Left renal cortex interstitium (tissue), 4 donors: ENCODE results near the gene FADS6. TPM values are rescaled to one million over a fixed set of nuclear protein-coding genes. Genes with fewer than 3 reads are reported as not detected.

Experiments
- DNase-seq, 4 donors: peaks; one replicate each; pipeline ENCODE4 v3.0.0-alpha.2; 2013; ENCODE audit warnings: low read depth in 4 of 4, low spot score in 2 of 4, missing footprints in 1 of 4
- polyA plus RNA-seq, 4 donors: library from polyadenylated mRNA; unstranded; fragments of 120-200 nt; gene quantifications; one replicate each; pipeline ENCODE4 v1.2.1, GENCODE V29; 2013; ENCODE audit not compliant: insufficient read length in 4 of 4

FADS6 gene
- polyA plus RNA-seq, 4 donors, result 0.38 to 0.52 (median 0.47) TPM

DNA sequence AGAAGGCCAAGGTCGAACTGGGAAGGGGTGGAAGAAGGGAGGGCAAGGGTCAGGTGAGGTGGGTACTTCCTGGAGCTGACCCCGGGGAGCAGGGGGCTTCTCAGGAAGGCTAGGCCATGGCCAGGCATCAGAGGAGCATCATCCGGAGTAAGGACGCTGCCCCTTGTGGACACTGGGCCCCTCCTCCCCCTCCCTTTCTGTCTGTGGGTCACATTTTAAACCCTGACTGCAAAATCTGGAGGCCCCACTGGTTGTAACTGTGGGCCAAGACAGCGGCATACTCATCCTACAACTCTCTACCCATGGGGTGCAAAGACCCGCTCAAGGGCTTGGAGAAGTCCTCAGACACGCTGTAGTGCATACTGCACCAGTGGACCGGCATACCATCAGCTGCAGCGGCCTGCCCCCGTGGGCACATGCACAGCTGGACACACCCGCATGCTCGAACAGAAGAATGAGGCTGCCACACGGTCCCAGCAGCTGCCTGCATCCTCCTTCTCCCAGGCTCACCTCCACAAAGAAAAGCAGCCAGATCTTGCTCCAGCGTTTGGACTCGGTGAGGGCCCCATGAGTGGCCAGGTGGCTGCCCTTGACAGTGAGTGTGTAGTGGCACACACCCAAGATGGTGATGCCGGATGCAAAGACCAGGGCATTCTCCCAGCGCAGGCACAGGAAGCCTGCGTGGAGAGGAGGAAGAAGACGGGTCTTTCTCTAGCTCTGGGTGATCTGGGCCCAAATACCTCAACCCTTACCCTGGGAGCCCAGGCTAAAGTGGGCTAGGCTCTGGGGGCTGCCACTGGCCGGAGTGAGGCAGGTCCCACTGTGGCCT, 1.2 kb downstream of the FADS6 start:
- no peak for DNase-seq

DNA sequence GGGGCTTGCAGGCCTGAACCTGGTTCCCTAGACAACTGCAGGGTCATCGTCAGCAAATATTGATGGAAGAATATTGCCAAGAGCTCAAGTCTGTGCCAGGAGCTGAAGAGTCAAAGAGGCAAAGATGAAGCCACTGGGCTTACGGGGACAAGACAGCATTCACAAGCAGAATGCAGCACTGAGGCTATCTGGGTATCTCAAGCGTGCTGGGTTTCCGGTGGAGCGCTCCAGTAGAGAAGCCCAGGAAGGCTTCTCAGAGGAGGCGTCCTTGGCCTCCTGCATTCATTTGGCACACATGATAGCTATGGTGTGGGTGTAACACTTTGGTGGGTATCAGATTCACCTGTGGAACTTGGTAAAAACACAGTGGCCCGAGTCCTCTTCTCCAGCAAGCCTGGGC, 2.9 kb downstream of the FADS6 start:
- DNase-seq, result no peak

DNA sequence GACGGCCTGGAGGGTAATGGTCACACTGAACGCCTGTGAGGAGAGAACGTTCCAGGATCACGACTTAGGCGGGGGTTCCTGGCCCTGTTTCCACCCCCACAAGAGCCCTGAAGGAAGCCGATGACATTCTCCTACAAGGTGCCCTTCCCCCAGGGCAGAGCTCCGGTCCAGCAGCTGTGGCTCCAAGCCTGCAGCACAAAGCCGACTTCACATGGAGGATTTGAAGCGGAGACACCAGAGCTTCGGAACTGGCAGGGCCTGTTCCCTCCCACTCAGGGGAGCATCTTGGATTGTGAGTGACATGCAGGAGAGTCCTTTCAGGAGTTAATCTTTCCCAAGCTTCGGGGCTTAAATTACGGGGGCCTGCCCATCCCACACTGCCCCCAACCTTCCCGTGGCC, 5.0 kb downstream of the FADS6 start:
- no peak for DNase-seq

DNA sequence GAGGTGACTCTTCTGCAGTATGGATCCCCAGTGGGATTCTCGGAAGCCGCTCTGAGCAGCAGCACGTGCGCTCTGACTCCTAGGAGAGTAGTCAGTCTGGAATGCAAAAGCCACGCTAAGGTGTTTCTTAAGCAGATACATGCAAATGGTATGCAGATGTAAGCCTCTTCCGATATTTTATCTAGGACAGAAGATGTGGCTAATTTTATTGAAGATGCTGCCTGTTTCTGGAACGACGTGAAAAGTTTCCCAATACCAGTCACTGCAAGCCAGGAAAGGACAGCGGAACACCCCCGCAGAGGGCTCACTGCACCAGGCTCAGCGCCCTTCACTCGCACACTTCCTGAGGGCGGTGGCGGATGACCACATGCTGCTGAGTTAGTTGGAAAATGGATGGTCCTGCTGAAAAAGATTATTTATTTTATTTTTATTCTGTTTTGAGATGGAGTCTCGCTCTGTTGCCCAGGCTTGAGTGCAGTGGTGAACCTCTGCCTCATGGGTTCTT, 10.1 kb downstream of the FADS6 start:
- no peak for DNase-seq

DNA sequence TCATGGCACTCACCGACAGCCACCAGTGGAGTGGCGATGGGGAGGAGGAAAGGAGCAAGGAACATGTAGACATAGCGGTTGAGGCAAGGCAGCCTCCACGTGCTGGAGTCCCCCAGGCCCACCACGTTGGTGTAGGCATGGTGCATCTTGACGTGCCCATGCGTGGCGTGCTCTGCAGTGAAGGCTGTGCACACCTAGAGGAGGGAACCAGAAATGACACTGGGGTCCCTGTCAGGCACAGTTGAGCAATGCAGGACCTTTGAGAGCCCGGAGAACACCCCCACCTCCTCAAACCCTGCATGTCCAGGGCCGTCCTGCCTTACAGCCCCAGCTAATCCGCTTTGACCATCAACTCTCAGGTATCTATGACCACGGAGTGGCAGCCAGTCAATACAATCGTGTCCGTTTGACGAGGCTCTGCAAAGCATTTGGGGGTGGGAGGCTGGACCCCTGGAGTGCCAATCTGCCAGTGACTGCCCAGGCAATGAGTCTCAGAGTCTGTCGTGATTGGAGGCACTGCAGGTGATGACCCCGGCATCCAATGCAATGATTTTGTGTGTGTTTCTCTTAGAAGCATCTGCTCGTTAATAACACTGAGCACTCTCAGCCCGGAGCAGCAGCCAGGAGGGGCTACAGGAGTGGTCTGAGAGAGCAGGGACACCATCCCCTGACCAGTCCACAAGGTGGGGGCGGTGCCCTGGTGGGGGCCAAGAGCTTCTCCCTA, 10.8 kb downstream of the FADS6 start:
- no peak for DNase-seq

DNA sequence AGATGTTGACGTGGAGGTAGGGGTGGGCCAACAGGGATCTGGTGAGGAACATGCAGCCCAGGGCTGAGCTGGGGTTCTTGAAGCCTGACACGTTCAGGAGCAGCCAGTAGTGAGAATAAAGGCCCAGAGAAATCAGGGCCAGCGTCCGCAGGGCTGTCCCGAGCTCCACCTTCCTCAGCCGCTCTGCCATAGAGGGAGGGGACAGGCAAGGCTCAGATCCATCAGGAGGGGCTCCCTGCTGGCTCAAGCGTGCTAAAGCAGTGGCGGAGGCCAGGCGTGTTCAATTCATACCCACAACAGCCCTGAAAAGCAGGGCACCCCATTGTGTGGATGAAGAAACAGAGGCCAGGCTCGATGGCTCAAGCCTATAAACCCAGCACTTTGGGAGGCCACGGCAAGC, 12.4 kb downstream of the FADS6 start:
- no peak for DNase-seq

DNA sequence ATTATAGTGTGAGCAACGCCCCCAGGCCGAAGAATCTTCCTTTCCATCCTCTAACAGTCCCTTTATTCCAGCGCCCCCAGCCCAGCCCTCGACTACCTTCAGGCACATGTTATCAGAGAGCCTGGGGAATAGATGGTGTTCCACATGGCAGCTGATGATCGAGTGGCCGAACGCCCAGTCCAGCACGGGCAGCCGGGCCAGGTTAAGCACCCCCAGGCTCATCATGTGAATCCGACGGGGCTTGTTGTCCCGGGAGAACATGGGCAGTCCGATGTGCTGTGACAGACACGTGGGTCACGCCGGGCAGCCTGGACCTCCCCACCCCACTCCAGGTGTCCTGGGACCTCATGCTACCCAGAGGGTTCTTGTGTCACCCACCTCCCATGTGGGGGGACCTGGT, 14.1 kb downstream of the FADS6 start:
- DNase-seq, result no peak

DNA sequence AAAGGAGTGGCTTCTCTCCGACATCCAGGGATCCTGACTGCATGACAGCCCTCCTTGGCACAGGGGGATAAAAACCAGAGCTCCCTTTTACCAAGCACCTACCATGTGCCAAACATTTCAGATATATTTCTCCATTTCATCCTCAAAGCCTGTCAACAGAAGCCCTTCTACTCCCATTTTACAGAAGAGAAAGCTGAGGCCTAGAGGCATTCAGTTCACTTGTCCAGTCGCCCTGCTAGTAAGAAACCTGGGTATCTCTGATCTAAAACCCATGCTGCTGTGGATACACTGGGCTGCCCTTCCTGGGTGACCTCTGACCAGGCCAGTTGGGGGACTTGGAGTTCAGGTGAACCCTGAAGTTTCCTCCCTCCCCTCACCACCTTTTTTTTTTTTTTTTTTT, 14.8 kb downstream of the FADS6 start:
- DNase-seq, result no peak

DNA sequence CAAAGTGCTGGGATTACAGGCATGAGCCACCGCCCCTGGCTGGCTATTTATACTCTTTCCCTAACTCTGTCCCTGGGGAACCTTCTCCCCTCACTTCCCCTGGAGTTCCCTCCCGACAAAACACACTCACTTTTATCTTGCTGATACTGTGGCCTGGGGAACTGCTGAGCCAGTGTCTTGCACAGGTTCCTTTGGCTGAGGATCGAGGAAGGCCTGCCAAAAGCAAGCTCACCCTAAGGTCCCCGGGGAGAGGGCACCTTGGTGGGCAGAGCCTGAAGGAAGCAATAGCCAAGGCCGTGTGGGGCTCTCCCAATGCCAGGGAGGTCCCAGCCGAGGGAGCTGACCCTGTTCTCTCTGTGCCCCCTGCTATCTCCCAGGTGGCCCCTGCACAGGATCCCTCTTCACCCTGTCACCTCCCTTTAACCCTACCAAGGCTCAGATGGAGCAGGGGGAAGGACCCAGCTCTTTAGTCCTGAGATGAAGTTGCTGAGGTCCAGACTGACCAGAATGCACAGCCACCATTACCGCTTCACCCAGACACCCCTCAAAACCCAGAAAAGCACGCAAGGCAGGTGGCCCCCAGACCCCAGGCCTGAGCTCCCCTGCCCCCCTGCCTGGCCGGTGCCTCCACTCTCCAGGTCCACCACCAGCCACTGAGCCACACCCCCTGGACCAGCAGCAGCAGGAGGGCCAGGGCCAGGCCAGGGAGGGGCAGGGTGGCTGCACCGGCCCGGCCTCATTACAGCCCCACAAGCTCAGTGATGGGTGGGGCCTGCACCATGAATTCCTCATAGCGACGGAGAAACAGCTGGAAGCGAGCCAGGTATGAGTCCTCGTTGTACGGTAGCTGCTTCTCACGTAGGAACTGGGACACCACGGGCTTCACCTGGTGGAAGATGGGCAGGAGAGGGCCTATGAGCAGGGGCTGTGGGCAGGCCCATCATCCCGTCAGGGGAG, 15.6 kb downstream of the FADS6 start:
- no peak for DNase-seq

DNA sequence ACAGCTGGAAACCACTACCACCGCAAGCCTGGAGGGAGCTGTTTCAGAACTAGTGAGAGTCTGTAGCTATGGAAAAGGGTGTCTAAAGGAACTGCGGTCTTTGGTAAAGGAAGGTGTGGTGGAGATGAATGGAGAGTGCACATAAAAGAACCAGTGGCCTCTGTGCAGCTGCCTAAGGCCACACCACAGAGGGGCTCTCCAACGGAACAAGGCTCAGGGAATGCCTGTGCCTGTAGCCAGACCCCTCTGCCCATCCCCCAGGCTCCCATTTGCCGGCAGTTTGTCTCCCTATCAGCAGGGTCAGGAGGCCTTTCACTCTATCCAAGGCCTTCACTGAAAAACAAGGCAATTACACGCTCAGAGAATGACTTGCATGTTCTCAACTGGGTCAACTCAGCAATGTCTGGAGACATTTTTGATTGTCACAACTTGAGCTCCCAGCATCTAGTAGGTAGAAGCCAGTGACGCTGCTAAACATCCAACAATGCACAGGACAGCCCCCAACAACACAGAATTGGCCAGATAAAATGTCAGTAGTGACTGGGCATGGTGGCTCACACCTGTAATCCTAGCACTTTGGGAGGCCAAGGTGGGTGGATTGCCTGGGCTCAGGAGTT, 17.3 kb downstream of the FADS6 start:
- DNase-seq, result no peak

DNA sequence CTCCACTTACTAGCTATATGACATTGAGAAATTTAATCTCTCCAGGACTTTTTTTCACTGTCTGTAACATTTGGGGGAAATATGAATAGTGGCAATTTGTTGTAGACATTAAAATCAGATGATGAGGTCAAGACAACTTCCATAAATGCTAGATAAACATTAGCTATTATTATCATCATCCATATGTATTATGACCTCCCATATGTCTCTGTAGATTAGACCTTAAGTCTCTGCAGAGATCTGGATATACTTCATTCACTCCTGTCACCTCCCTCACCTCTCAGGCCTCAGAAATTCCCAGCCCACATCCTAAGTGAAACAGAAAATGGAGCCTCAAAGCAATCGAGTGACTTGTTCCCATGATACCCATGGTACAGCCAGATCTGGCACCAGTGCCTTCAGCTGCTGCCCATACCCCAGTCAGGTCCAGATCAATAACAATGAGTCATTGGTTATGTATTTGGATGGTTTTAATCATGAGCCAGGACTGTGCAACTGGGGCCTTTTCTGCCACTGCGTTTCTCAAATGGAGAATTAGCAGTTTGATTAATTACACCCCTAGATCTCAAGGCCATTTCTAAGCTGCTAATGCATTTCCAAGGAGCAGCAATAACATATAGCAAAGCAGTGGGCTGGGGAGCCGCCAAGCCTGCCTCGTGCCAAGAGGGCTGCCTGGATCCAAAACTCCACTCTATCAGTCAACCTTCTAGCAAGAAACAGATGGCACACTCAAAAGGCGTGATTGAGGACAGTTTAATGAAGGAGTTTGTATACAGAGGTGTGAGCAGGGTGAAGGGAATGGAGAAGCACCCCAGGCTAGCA, 18.1 kb downstream of the FADS6 start:
- DNase-seq, result no peak

DNA sequence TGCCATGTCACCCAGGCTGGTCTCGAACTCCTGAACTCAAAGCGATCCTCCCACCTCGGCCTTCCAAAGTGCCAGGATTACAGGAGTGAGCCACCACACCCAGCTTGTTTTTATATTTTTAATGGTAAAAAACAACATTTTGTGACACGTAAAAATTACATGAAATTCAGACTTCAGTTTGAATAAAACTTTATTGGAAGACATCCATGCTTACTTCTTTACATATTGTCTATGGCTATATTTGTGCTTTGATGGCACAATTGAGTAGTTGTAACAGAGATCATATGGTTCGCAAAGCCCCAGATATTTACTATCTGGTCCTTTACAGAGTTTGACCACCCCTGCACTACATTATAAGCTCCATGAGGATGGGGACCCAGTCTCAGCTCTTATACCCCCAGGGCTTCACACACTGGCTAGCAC, 18.8 kb downstream of the FADS6 start:
- no peak for DNase-seq

DNA sequence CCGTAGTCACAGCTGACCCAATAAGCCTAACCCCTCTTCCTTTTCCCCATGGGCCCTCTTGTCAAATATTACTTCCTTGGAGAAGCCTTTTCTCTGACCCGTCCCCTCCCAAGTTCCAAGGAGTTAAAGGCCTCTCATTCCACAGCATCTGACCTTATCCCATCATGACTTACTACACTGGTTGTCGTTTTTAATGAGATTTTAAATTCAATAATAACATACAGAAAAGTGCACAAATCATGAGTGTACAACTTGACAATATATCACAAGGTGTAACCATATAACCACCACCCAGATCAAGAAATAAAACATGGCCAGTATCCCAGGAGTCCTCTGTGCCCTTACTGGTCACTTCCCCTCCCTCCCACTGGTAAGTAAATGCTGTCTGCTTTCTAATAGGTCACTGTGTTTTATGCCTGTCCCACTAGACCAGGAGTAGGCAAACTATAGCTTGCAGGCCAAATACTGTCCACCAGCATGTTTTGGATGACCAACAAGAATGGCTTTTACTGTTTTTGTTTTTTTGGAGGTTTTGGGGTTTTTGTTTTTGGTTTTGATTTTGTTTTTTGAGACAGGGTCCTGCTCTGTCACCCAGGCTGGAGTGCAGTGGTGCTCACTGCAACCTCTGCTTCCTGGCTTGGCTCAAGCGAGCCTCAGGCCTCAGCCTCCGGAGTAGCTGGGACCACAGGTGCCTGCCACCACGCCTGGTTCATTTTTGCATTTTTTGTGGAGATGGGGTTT, 19.4 kb downstream of the FADS6 start:
- DNase-seq, result no peak

DNA sequence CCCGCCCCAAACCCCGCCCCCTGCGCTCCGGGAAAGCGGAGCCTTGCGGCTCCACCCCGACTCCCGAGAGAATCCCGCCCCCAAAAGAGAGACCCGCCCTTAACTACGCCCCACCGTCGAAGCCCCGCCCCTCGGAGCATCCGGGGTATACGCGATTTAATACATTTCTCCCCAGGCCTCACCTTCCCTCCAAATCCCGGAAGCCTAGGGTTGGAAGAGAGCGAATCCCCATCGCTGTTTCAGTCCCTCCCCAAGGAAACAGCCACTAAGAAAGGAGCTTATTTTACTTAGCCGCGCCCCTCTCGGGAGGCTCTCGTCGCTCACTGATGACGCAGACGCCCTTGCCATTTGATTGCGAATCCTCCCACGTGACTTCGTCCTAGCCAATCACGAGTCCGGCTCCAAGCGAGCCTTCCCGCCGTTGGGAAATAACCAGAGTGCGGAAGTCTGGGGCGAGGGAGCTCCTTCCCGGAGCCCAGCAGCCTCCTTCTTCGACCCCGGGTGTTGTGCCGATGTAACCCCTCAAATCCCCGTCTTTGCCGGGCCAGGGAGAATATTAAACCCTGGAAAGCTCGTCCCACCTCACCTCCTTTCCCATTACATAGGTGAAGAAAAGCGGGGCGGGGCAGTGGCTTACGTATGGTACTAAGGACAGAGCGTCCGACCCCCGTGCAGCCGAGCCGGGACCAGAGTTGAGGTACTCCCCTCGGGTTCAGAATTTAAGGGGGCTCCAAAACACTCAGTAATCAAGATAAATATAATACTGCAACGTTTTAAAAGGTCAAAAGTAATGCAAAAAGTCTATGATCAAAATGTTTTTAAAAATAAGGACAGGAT, 20.2 kb downstream of the FADS6 start:
- peak; percentile 98 to 100 (median 100) for DNase-seq

DNA sequence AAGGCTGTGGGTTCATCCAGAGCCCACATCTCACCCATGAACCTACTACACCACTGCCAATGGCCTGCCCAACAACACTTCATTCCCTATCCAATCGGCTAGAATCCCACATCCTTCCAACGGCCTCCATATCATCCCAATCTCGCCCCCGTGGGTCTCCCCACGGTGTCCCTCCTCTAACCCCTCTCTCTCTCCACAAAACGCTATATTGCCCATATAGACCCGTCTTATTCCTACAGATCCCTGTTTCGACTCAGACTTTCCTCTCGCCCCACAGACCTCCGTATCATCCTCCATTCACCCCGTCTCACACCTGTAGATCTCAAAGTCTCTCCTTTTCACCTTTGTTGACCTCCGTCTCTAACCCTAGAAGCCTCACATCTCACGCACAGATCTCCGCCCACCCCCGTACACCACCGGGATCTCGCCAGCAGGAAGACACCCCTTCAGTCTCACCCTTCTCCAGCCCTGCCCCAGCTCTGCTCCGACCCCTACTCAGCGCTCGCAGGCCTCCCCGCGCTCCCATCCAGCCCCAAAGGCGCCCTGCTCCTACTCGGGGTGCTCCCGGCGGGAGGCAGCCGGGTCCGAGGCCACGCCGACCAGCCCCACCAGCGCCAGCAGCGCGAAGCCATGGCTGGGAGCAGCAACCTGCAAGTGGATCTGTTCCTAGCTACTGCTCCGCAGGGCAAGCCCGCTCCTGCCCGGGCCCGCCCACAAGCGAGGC, 21.0 kb downstream of the FADS6 start, which contains the start of gene FDXR:
Gene FDXR, minus strand, starts transcription at position 682 of the 724 bp plus-strand sequence. Its CDS starts 50 bp downstream, at position 632.
- DNase-seq, result no peak

DNA sequence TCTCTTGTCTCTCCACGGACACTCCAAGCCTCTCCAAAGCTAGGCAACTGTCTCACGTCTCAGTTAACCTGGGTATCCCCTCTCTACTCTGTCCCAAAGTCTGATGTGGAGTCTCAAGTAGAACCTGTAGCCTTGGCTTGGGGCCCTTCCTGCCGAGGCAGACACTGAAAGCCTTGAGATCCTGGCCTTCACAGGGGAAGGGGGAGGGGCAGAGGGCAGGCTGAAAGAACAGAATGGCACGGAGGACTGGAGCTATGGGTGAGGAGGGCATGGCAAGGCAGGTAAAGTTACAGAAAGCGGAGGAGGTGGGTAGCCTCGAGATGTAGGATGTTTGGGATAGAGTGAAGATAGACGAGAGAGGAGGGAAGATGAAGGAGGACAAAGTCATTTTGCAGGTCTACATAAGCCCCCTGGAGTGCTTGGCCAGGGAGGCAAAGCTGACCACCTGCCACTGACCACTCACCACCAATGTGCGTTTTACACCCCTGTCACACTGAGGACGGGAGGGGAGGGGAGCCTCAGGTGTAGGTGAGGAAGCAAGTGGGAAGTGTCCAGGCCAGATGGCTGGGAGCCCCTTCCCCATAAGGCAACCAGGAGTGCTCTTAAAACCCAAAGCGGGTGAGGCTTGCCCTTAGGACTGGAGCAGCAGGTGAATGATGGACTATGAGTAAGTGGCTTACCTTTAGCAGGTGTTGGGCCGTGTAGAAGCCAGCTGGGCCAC, 21.9 kb downstream of the FADS6 start:
- DNase-seq, result no peak
